T-cell (primary cell): ENCODE results near the gene DSCAM. TPM values are rescaled to one million over a fixed set of nuclear protein-coding genes. Genes with fewer than 3 reads are reported as not detected.

Experiments
- ATAC-seq, 4 experiments: fragments of 200-7000 bp in 3 of 4; fragments of 150-1000 bp in 1 of 4; cut with Tn5 transposase; replicated peaks in 1 of 4; 1 replicate in 3 of 4; 2 replicates in 1 of 4; pipeline ENCODE4 v1.10.0; 2021; ENCODE audit warnings: moderate library complexity in 3 of 4, mild to moderate bottlenecking in 2 of 4, moderate number of reproducible peaks in 1 of 4
- CTCF ChIA-PET, 2 donors: fragments of 300-600 bp; sonication (Branson Sonifier 250); formaldehyde crosslinking; loops; one replicate each; lab custom pipeline; 2022; ENCODE audit warnings: antibody characterized with exemption in 2 of 2; lab: Charles Lee
- POLR2A ChIA-PET, 2 donors: fragments of 300-600 bp; sonication (Branson Sonifier 250); formaldehyde crosslinking; loops; one replicate each; lab custom pipeline; 2022; ENCODE audit warnings: antibody characterized with exemption in 2 of 2; lab: Charles Lee
- DNase-seq, 35 experiments: peaks; one replicate each; pipeline versions ENCODE4 v3.0.0 to v3.0.0-alpha.2; 2013 to 2023
- H3K27ac ChIP-seq: one replicate; pipeline ENCODE4 v1.5.1; 2013; ENCODE audit warnings: low read length
- H3K27me3 ChIP-seq, 2 experiments: replicated peaks in 1 of 2; 1 replicate in 1 of 2; 2 replicates in 1 of 2; pipeline versions ENCODE4 v1.6.1 to v1.7.0; 2013; ENCODE audit warnings: low read length in 1 of 2, mixed read lengths in 1 of 2; ENCODE audit not compliant: control insufficient read depth in 2 of 2, insufficient read depth in 2 of 2; ENCODE audit errors: extremely low read depth in 1 of 2
- H3K36me3 ChIP-seq, 2 donors: 1 replicate in 1 of 2; 2 replicates in 1 of 2; pipeline versions ENCODE4 v1.6.1 to v1.7.0; 2013; ENCODE audit warnings: low read length in 1 of 2; ENCODE audit not compliant: control insufficient read depth in 2 of 2, insufficient read depth in 1 of 2; ENCODE audit errors: extremely low read depth in 1 of 2
- H3K4me1 ChIP-seq, 2 experiments: 1 replicate in 1 of 2; 2 replicates in 1 of 2; pipeline versions ENCODE4 v1.6.1 to v1.7.0; 2013; ENCODE audit warnings: low read length in 2 of 2, mixed read lengths in 1 of 2; ENCODE audit not compliant: insufficient read depth in 2 of 2, control insufficient read depth in 1 of 2; ENCODE audit errors: extremely low read depth in 1 of 2
- H3K4me3 ChIP-seq, 2 donors: 1 replicate in 1 of 2; 2 replicates in 1 of 2; pipeline versions ENCODE4 v1.5.1 to v1.7.0; 2013; ENCODE audit warnings: mild to moderate bottlenecking in 2 of 2, low read length in 1 of 2, moderate library complexity in 1 of 2; ENCODE audit not compliant: control insufficient read depth in 1 of 2; ENCODE audit errors: extremely low read depth in 1 of 2
- H3K9me3 ChIP-seq: 2 replicates; pipeline ENCODE4 v1.7.0; 2013
- H3K27ac Mint-ChIP-seq, 2 donors: one replicate each; pipeline ENCODE4 v1.8.0; 2020 to 2021; ENCODE audit warnings: mild to moderate bottlenecking in 2 of 2, mixed read lengths in 2 of 2
- H3K27me3 Mint-ChIP-seq, 2 donors: one replicate each; pipeline ENCODE4 v1.8.0; 2021 to 2022; ENCODE audit warnings: mixed read lengths in 2 of 2
- H3K36me3 Mint-ChIP-seq: one replicate; pipeline ENCODE4 v1.8.0; 2021; ENCODE audit warnings: mixed read lengths
- H3K4me1 Mint-ChIP-seq, 3 donors: one replicate each; pipeline ENCODE4 v1.8.0; 2020 to 2022; ENCODE audit warnings: mixed read lengths in 3 of 3, mild to moderate bottlenecking in 1 of 3
- H3K4me3 Mint-ChIP-seq, 3 donors: one replicate each; pipeline ENCODE4 v1.8.0; 2020 to 2022; ENCODE audit warnings: mild to moderate bottlenecking in 3 of 3, mixed read lengths in 3 of 3, moderate library complexity in 3 of 3
- H3K9me3 Mint-ChIP-seq, 3 donors: one replicate each; pipeline ENCODE4 v1.8.0; 2020 to 2022; ENCODE audit warnings: mixed read lengths in 3 of 3
- WGBS: methylation state at CpG from one replicate; pipeline ENCODE4 v1.1.5; 2013; ENCODE audit warnings: missing lambda C conversion rate; ENCODE audit not compliant: insufficient coverage; 5-methylcytosine and 5-hydroxymethylcytosine counted together
- total RNA-seq, 35 experiments: library from RNA in 6 of 35; stranded (reverse) in 6 of 35; fragments of 120-200 nt in 1 of 35; gene quantifications; one replicate each; pipeline versions ENCODE4 v1.2.1 to v1.2.4 and lab custom pipeline; 2013 to 2026

Gene DSCAM
- total RNA-seq, 5 donors from 2014 or later (not counting 1 experiment from before 2014, with no cell fraction given): not detected

- no peak overlapping the region for H3K4me3 ChIP-seq
- ATAC-seq (no peak), DNase-seq (no peak)
- 0% methylated on average over 1 of the region's 5 CpGs for WGBS
- no peaks in the 10 kb centered on the region for H3K4me1 Mint-ChIP-seq
- H3K36me3 Mint-ChIP-seq: no peaks in the 10 kb centered on the region
- H3K4me3 Mint-ChIP-seq: no peak overlapping the region
- no peaks in the 10 kb centered on the region for H3K36me3 ChIP-seq
- H3K4me1 ChIP-seq: no peaks in the 10 kb centered on the region
- H3K27ac ChIP-seq: no peak overlapping the region
- peaks cover 7 to 19% (median 10%) of the 10 kb centered on the region in 3 donors for H3K9me3 Mint-ChIP-seq
- peaks cover 0 to 2% of the 10 kb centered on the region in 2 donors for H3K27me3 Mint-ChIP-seq
- no peaks in the 10 kb centered on the region for H3K27me3 ChIP-seq
- no peak overlapping the region for H3K27ac Mint-ChIP-seq
- ChIA-PET POLR2A (no interaction called here), CTCF (no interaction called here)
- H3K9me3 ChIP-seq: no peaks in the 10 kb centered on the region
Observed at GRCh38 chr21:40408561-40408960, 438.4 kb downstream of the DSCAM start.

- no peaks in the 10 kb centered on the region for H3K27me3 ChIP-seq
- no peaks in the 10 kb centered on the region for H3K4me1 ChIP-seq
- Mint-ChIP-seq H3K9me3 (peaks cover 0 to 15% (median 5%) of the 10 kb centered on the region in 3 donors), H3K4me3 (no peak overlapping the region), H3K27me3 (no peaks in the 10 kb centered on the region), H3K36me3 (no peaks in the 10 kb centered on the region), H3K4me1 (no peaks in the 10 kb centered on the region), H3K27ac (no peak overlapping the region)
- CTCF ChIA-PET: no interaction called here
- 29% methylated on average over 1 of the region's 3 CpGs for WGBS
- DNase-seq (no peak), ATAC-seq (no peak)
- H3K27ac ChIP-seq: no peak overlapping the region
- no peaks in the 10 kb centered on the region for H3K9me3 ChIP-seq
- POLR2A ChIA-PET: no interaction called here
- no peaks in the 10 kb centered on the region for H3K36me3 ChIP-seq
- H3K4me3 ChIP-seq: no peak overlapping the region
Observed at GRCh38 chr21:40404396-40404800, 442.6 kb downstream of the DSCAM start.

GRCh38 chr21:40402884-40403582 lies 443.9 kb downstream of the DSCAM start:
- Mint-ChIP-seq H3K4me1 (no peaks in the 10 kb centered on the region), H3K9me3 (peaks cover 0 to 17% (median 9%) of the 10 kb centered on the region in 3 donors), H3K4me3 (no peak overlapping the region), H3K27ac (no peak overlapping the region), H3K36me3 (no peaks in the 10 kb centered on the region), H3K27me3 (no peaks in the 10 kb centered on the region)
- ChIA-PET CTCF (no interaction called here), POLR2A (no interaction called here)
- DNase-seq (no peak), ATAC-seq (no peak)
- H3K9me3 ChIP-seq: no peaks in the 10 kb centered on the region
- 40% methylated on average over 1 of the region's 2 CpGs for WGBS
- no peaks in the 10 kb centered on the region for H3K4me1 ChIP-seq
- H3K27ac ChIP-seq: no peak overlapping the region
- H3K27me3 ChIP-seq: no peaks in the 10 kb centered on the region
- no peak overlapping the region for H3K4me3 ChIP-seq
- no peaks in the 10 kb centered on the region for H3K36me3 ChIP-seq

GRCh38 chr21:40395732-40396131 lies 451.2 kb downstream of the DSCAM start:
- no peaks in the 10 kb centered on the region for H3K4me1 ChIP-seq
- Mint-ChIP-seq H3K4me1 (no peaks in the 10 kb centered on the region), H3K36me3 (no peaks in the 10 kb centered on the region), H3K9me3 (peaks cover 7 to 11% (median 10%) of the 10 kb centered on the region in 3 donors), H3K27me3 (peaks cover 0 to 5% of the 10 kb centered on the region in 2 donors), H3K27ac (no peak overlapping the region), H3K4me3 (no peak overlapping the region)
- H3K9me3 ChIP-seq: no peaks in the 10 kb centered on the region
- no peak for ATAC-seq
- no peaks in the 10 kb centered on the region for H3K36me3 ChIP-seq
- no peak for DNase-seq
- CTCF ChIA-PET: no interaction called here
- 63% methylated on average over 3 of the region's 7 CpGs for WGBS
- H3K27ac ChIP-seq: no peak overlapping the region
- H3K4me3 ChIP-seq: no peak overlapping the region
- POLR2A ChIA-PET: no interaction called here
- no peaks in the 10 kb centered on the region for H3K27me3 ChIP-seq

- Histone ChIP-seq H3K4me3 (no peak overlapping the region), H3K4me1 (no peaks in the 10 kb centered on the region), H3K9me3 (no peaks in the 10 kb centered on the region), H3K36me3 (no peaks in the 10 kb centered on the region), H3K27me3 (no peaks in the 10 kb centered on the region), H3K27ac (no peak overlapping the region)
- ChIA-PET POLR2A (no interaction called here), CTCF (no interaction called here)
- Mint-ChIP-seq H3K27me3 (peaks cover 0 to 8% of the 10 kb centered on the region in 2 donors), H3K4me1 (no peaks in the 10 kb centered on the region), H3K36me3 (no peaks in the 10 kb centered on the region), H3K27ac (no peak overlapping the region), H3K9me3 (peaks cover 5 to 7% (median 7%) of the 10 kb centered on the region in 3 donors), H3K4me3 (no peak overlapping the region)
- ATAC-seq: no peak
- no peak for DNase-seq
- no CpG with 5 or more reads among the region's 5 CpGs for WGBS
Observed at GRCh38 chr21:40393066-40393465, 453.9 kb downstream of the DSCAM start.

- no peak for DNase-seq
- no peak overlapping the region for H3K4me3 Mint-ChIP-seq
- ChIA-PET POLR2A (no interaction called here), CTCF (no interaction called here)
- no peaks in the 10 kb centered on the region for H3K27me3 ChIP-seq
- H3K9me3 Mint-ChIP-seq: peaks cover 0 to 3% (median 0%) of the 10 kb centered on the region in 3 donors
- H3K36me3 ChIP-seq: no peaks in the 10 kb centered on the region
- no peaks in the 10 kb centered on the region for H3K9me3 ChIP-seq
- H3K4me3 ChIP-seq: no peak overlapping the region
- no peaks in the 10 kb centered on the region for H3K4me1 ChIP-seq
- WGBS: 58% methylated on average over 4 of the region's 6 CpGs
- no peak overlapping the region for H3K27ac Mint-ChIP-seq
- ATAC-seq: no peak
- peaks cover 0 to 16% of the 10 kb centered on the region in 2 donors for H3K27me3 Mint-ChIP-seq
- H3K27ac ChIP-seq: no peak overlapping the region
- no peaks in the 10 kb centered on the region for H3K36me3 Mint-ChIP-seq
- H3K4me1 Mint-ChIP-seq: no peaks in the 10 kb centered on the region
Observed at GRCh38 chr21:40388046-40388445, 458.9 kb downstream of the DSCAM start.
